SKM-1 treated with dmso at 0.1 percent for 144 hours (cell line): ENCODE measurements around the gene PRX.
"Not testable (repeated sequence)": the region's sequence is repeated elsewhere in the genome, so short reads cannot be mapped to it uniquely, and the experiment has no call there.

ENCODE experiments used
- DNase-seq: peaks from one replicate; lab custom pipeline; 2025; ENCODE audit not compliant: unreplicated experiment; lab: John Stamatoyannopoulos, UW

PRX gene

GRCh38 chr19:40392894-40393517 is 20.2 kb downstream of the PRX start:
- DNase-seq, result no peak

GRCh38 chr19:40392123-40392522 is 21.1 kb downstream of the PRX start:
- no peak for DNase-seq

GRCh38 chr19:40390084-40390742 is 23.0 kb downstream of the PRX start, which contains the start of gene HIPK4:
HIPK4 (minus strand) TSS chr19:40390181; CDS start chr19:40389902, 279 bp downstream.
- no peak for DNase-seq

- no peak for DNase-seq
Measured at GRCh38 chr19:40389404-40390083, 23.6 kb downstream of the PRX start.

- no peak for DNase-seq
Measured at GRCh38 chr19:40388481-40388880, 24.7 kb downstream of the PRX start.

GRCh38 chr19:40387155-40387554 is 26.0 kb downstream of the PRX start:
- no peak for DNase-seq

GRCh38 chr19:40383668-40384248 is 29.4 kb downstream of the PRX start:
- no peak for DNase-seq

- no peak for DNase-seq
Measured at GRCh38 chr19:40381321-40381720, 31.9 kb downstream of the PRX start.

GRCh38 chr19:40380199-40381037 is 32.8 kb downstream of the PRX start:
- DNase-seq, result no peak

GRCh38 chr19:40379446-40380198 is 33.6 kb downstream of the PRX start:
- no peak for DNase-seq

- no peak for DNase-seq
Measured at GRCh38 chr19:40378509-40378908, 34.7 kb downstream of the PRX start.

GRCh38 chr19:40377876-40378385 is 35.2 kb downstream of the PRX start:
- no peak for DNase-seq

- DNase-seq, result no peak
Measured at GRCh38 chr19:40376286-40376862, 36.8 kb downstream of the PRX start.

- DNase-seq, result no peak
Measured at GRCh38 chr19:40374084-40374483, 39.1 kb downstream of the PRX start.

GRCh38 chr19:40371802-40372122 is 41.4 kb downstream of the PRX start:
- DNase-seq, result no peak

- no peak for DNase-seq
Measured at GRCh38 chr19:40370997-40371801, 42.0 kb downstream of the PRX start.

- DNase-seq, result not testable (repeated sequence)
Measured at GRCh38 chr19:40370253-40370652, 42.9 kb downstream of the PRX start.

- no peak for DNase-seq
Measured at GRCh38 chr19:40369797-40370196, 43.4 kb downstream of the PRX start.
